Activated gamma-delta T cell treated with Interleukin-2 at 50 U/mL for 16 hours (primary cell): Measurements from ENCODE around the gene TOLLIP.

Experiments
- DNase-seq: peaks from one replicate; pipeline ENCODE4 v3.0.0-alpha.2; 2020

TOLLIP gene

DNA sequence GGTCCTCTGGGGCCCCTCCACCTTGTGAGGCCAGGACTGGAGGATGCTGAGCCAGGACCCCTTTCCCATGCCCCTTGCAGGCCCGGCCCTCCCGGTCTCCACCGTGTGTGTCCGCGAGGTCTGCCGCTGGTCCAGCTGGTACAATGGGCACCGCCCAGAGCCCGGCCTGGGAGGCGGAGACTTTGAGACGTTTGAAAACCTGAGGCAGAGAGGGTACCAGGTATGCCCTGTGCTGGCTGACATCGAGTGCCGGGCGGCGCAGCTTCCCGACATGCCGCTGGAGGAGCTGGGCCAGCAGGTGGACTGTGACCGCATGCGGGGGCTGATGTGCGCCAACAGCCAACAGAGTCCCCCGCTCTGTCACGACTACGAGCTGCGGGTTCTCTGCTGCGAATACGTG lies 68.7 kb downstream of the TOLLIP start:
- no peak for DNase-seq

DNA sequence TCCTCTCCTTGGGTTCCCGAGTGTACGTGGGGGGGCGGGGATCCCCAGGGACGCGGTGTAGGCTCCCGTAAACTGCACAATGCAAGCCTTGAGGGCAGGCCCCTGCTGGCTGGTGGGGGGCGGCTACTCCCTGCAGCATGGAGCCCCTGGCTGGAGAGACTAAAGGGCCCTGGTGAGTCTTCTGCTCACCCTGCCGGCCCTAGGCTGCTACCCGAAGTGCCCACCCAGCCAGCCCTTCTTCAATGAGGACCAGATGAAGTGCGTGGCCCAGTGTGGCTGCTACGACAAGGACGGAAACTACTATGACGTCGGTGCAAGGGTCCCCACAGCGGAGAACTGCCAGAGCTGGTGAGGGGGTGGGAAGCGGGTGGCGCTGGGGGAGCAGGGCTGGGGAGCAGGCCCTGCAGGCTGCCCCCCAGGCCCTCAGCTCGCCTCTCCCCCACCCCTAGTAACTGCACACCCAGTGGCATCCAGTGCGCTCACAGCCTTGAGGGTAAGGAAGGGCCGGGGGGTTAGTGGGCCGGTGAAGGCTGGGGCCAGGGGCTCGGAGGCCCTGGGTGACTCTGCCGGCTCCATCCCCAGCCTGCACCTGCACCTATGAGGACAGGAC lies 69.7 kb downstream of the TOLLIP start:
- no peak for DNase-seq

DNA sequence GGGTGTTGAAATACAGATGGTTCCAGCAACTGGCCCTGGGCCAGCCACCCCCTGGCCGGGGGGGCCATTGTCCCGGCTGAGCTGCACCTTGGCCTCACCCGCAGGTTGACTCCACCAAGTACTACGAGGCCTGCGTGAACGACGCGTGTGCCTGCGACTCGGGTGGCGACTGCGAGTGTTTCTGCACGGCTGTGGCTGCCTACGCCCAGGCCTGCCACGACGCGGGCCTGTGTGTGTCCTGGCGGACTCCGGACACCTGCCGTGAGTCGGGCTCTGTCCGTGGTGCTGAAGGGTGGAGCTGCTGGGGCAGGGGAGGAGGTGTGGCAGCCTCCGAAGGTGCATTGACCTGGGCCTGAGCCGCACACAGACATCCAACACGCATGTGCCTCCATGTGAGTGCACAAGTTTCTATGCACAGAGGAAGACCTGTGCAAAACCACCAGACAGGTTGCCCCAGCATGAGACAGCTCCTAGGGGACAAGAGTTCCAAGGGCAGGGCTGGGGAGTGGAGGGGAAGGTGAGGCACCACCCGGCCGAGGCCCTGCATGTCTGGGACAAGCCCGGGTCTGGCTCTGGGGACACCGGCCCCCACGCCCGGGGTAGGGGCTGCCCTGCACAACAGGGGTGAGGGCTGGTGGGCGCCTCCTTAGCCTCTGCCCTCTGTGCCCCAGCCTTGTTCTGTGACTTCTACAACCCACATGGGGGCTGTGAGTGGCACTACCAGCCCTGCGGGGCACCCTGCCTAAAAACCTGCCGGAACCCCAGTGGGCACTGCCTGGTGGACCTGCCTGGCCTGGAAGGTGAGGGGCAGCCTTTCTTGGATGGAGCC lies 70.5 kb downstream of the TOLLIP start:
- no peak for DNase-seq

DNA sequence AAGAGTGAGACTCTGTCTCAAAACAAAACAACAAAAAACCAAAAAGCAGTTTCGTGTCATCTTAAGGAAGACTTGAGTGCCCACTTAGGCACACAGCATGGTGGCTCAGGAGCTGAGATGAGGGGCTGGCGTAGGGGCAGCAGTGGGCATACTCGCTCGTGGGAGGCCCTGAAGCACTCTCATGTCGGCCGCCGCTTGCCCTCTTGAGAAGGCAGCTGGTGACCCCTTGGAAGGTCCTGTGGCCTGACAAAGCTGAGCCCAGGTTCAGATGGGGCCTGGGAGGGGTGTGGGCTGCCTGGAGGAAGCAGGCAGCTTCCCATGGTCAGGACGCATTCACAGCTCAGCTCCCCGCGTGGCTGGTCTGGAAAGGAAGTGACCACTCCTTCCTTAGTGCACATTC lies 71.6 kb downstream of the TOLLIP start:
- DNase-seq = no peak

DNA sequence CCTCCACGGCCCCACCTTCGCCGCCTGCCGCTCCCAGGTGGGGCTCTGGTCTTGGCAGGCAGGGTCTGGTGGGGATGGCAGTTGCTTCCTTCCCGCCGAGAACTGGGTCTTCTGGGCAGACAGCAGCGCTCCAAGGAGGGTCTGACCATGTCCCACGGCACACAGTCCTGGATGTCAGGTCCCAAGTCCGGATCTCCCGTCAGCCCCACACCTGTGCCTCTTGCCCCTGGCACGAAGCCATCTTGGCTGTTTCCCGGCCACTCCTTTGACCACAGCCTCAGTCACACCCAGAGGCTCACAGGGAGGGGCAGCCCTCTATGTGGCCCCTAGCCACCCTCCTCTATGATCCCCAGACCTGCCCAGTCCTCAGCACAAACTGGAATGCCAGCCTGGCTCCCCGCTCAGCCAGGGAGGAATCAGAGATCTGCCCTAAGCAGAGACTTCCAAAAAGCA lies 72.3 kb downstream of the TOLLIP start:
- no peak for DNase-seq

DNA sequence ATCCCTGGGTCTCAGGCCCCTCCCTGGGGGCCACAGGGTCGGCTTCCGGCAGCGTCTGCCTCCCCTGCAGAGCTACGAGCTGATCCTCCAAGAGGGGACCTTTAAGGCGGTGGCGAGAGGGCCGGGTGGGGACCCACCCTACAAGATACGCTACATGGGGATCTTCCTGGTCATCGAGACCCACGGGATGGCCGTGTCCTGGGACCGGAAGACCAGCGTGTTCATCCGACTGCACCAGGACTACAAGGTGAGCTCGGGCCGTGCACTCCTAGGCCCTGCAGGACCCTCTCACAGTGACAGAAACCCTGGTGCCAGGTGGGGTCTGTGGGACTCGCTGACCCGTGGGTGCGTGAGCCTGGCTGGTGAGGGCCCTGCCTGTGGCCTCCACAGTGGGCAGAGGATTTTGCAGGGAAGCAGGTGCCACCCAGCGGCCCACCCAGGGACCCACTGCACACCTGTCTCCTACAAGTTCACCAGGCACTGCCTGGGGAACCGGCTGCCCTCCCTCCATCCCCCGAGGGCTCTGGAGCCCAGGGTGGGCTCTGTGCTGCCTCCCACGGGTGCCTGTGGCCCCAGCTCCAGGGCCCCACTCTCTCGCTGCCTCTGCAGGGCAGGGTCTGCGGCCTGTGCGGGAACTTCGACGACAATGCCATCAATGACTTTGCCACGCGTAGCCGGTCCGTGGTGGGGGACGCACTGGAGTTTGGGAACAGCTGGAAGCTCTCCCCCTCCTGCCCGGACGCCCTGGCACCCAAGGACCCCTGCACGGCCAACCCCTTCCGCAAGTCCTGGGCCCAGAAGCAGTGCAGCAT lies 72.9 kb downstream of the TOLLIP start:
- DNase-seq = no peak

DNA sequence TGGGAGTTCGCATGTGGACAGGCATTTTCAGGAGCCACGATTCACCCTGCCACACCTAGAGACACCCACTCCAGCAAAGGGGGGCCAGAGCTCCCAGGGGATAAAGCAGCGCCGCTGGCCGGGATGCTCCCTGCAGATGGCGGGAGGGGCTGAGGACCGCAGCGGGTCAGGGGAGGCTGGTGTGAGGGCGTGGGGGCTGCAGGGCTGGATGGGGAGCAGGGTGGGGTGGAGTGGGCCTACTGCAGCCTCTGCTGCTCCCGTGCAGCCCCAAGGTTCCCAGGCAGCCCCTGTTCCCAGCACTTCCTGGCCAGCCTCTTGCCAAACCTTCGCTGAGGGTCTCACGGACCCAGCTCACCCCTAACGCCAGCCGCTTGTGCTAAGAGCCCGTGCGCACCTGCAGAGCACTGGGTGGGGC lies 73.5 kb downstream of the TOLLIP start:
- DNase-seq = no peak

DNA sequence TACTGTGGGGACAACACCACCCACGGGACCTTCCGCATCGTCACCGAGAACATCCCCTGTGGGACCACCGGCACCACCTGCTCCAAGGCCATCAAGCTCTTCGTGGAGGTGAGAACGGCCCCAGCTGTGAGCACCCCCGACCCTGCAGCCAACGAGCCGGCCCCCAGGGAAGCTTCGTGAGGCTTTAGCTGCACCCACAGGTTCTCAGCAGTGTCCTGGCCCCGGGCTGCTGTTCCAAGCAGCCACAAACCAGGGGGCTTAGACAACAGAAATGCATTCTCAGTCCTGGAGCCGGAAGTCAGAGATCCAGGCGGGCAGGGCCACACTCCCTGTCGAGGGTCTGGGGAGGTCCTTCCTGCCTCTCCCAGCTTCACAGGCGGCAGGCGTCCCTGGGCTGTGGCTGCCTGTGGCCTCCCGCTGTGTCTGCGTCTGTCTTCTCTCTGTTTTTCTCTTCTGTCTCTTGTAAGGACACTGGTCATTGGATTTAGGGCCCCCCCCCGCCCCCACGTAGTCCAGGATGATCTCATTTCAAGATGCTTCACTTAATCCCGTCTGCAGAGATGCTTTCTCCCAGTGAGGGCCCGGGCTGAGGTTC lies 74.0 kb downstream of the TOLLIP start:
- no peak for DNase-seq

DNA sequence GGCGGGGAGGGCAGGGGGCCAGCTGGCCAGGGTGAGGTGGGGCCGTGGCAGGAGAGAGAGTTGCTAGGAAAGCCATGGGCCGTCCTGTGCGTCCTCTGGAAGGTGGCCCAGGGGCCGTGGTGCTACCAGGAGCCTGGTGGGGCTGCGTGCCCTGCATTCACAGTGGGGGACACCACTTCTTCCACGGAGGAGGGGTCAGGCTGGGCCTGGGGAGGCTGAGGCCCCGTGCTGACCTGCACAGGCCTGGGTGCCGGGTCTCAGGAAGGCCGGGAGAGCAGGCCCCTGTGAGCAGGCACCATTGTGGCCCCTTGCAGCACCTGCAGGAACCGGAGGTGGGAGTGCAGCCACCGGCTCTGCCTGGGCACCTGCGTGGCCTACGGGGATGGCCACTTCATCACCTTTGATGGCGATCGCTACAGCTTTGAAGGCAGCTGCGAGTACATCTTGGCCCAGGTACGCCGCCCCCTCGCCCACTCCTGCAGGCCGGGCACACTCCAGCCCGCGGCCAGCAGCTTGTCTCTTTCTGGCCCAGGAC lies 74.6 kb downstream of the TOLLIP start:
- no peak for DNase-seq

DNA sequence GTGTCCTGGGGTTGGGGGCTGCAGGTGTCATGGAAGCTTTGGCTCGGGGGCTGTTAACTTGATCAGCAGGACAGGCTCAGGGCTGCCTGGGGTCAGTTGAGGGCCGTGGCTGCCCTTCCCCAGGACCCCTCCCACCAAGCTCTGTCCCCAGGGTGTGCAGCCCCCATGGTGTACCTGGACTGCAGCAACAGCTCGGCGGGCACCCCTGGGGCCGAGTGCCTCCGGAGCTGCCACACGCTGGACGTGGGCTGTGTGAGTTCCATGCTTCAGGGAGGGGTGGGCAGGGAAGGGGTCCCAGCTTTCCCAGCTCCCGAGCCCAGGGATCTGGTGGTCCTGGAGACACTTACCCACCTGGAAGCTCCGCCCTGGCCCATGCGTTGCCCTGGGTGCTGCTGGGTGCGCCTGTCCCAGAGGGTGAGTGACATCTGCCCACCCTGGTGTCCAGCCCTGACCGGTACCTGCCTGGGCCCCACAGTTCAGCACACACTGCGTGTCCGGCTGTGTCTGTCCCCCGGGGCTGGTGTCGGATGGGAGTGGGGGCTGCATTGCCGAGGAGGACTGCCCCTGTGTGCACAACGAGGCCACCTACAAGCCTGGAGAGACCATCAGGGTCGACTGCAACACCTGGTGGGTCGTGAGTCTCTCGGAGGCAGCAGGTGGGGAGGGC lies 75.2 kb downstream of the TOLLIP start:
- DNase-seq = no peak

DNA sequence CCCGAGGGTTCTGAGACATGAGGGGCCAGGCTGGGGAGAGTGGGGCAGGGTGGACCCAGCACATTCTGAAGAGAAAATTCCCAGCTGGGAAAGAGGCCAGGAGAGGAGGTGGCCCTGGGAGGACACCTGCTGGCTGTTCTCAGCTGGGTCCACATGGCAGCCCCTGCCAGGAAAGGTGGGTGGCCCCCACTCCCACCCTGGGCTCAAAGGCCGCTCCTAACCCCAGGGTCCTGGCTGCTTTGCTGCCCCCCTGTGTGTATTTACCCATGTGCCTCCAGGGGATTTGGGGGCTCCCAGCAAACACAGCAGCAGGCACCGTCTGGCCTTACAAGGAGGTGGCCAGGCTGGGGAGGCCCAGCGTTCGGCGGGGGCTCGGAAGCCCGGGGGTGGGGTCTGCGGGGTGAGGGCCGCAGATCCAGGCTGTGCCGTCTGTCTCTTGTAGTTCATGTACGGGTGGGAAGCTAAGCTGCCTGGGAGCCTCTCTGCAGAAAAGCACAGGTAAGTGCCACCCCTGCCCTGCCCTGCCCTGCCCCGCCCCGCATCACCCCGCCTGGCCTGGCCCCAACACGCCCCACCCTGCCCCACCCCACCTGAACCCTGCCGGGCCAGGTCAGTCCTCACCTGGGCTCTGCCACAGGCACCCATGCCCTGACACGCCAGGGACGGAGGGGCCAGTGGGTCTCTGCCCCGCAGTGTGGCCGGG lies 75.9 kb downstream of the TOLLIP start:
- DNase-seq = no peak

DNA sequence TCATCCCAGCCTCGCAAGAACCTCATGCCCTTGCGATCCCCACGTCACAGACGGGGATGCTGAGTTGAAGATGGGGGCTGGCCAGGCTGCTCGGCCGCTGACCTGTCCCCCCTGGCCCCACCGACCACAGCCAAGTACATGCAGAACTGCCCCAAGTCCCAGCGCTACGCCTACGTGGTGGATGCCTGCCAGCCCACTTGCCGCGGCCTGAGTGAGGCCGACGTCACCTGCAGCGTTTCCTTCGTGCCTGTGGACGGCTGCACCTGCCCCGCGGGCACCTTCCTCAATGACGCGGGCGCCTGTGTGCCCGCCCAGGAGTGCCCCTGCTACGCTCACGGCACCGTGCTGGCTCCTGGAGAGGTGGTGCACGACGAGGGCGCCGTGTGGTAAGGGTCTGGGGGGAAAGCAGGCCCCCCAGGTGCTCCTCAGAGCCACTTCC lies 76.5 kb downstream of the TOLLIP start:
- no peak for DNase-seq

DNA sequence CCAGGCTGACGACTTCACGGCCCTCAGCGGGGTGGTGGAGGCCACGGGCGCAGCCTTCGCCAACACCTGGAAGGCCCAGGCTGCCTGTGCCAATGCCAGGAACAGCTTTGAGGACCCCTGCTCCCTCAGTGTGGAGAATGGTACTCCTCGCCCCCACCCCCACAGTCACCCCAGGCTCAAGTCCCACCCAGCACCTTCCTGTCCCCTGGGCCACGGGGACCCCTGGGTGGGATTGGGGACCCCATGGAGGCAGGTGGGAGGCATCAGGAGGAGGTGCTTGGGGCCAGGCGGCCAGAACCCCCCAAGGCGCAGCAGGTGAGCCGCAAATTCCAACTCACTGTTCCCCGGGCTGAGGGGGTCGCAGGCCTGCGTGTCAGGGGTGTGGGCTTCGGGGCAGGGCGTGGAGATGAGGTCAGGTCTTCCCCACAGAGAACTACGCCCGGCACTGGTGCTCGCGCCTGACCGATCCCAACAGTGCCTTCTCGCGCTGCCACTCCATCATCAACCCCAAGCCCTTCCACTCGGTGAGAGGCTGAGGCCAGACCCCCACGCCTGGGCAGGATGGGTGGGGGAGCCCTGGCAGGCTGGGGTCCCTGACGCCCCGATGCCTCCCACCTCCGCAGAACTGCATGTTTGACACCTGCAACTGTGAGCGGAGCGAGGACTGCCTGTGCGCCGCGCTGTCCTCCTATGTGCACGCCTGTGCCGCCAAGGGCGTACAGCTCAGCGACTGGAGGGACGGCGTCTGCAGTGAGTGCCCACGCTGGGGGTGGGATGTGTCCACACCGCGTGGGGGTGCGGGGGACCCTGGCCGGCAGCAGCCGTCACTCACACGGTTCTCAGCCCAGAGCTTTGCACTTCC lies 77.2 kb downstream of the TOLLIP start:
- no peak for DNase-seq

DNA sequence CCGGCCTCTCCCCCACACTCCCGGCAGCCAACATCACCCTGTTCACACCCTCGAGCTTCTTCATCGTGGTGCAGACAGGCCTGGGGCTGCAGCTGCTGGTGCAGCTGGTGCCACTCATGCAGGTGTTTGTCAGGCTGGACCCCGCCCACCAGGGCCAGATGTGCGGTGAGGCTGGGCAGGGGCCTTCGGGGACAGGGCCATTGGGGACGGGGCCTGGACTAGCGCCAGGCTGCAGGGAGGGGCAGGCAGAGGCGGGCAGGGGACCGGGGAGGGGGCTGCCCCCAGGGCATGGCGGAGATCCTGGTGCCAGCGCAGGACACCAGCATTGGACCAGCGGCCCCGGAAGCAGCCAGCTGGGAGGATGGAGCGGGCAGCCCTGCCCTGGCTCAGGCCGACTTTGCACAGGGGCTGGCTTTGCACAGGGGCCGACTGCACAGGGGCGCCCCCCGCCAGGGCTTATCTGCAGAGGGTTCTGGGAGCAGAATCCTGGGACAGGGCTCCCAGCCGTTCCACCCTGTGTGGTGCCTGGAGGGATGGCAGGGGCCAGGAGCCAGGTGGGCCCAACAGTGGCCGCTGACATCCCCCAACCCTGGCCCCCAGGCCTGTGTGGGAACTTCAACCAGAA lies 77.9 kb downstream of the TOLLIP start:
- no peak for DNase-seq

DNA sequence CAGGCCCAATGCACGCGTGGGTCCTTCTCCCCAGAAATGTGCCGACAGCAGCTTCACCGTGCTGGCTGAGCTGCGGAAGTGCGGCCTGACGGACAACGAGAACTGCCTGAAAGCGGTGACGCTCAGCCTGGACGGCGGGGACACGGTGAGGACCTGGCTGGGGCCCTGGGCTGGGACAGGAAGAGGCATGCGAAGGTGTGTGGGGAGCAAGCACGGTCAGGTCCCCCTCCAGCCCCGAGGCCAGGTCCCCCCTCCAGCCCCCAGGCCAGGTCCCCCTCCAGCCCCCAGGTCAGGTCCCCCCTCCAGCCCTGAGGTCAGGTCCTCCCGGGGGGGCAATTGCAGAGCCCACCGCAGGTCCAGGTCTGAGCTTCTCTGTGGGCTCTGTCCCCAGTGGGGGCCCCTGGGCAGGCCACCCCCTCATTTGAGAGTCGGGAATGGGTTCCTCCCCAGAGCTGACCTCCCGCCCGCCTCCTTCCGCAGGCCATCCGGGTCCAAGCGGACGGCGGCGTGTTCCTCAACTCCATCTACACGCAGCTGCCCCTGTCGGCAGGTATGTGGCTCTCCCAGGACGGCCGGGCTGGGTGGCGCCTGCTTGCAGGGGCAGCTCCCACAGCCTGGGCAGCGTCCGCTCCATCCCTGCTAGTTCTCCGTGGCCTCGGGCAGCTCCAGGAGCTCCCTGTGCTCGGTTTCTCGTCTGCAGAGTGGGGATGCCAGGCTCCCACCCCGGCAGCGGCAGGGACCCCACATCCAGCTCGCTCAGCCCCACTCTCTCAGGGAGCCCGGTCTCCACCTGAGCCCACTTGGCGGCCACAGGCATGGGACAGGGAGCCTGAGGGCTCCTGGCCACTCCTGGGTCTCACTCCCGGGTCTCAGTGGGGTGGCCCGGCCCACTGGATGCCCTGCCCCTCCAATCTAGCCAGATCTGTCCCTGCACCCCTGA lies 78.7 kb downstream of the TOLLIP start:
- DNase-seq = no peak

DNA sequence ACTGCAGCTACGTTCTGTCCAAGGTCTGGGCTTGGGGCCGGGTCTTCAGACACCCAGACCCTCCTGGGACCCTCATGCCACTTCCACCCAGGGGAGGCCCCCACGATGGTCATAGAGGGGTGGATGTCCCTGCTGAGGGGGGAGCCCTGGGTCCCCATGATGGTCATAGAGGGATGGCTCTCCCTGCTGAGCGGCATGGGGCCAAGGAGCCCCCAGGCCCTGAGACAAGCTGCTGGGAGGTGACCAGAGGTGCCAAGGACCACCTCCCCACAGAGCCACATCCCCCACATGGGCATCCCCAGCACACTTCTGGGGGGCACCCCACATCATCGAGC lies 79.3 kb downstream of the TOLLIP start:
- no peak for DNase-seq

DNA sequence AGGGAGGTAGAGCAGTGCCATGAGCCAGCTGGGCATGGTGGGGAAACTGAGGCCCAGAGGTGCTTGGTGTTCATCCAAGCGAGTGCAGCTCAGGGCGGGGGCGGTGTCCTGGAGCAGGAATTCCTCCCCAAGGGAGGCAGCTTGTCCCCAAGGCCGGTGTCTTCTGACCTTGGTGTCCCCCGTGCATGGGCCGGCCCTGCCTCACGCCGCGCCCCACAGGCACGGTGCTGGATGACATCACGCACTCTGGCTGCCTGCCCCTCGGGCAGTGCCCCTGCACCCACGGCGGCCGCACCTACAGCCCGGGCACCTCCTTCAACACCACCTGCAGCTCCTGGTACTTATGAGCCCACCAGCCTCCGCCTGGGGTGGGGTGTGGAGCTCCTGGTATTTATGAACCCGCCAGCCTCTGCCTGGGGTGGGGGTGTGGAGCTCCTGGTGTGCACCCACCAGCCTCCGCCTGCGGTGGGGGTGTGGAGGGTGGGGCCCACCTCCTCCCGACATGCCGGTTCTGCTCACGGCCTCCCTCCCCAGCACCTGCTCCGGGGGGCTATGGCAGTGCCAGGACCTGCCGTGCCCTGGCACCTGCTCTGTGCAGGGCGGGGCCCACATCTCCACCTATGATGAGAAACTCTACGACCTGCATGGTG lies 79.8 kb downstream of the TOLLIP start:
- DNase-seq = no peak

DNA sequence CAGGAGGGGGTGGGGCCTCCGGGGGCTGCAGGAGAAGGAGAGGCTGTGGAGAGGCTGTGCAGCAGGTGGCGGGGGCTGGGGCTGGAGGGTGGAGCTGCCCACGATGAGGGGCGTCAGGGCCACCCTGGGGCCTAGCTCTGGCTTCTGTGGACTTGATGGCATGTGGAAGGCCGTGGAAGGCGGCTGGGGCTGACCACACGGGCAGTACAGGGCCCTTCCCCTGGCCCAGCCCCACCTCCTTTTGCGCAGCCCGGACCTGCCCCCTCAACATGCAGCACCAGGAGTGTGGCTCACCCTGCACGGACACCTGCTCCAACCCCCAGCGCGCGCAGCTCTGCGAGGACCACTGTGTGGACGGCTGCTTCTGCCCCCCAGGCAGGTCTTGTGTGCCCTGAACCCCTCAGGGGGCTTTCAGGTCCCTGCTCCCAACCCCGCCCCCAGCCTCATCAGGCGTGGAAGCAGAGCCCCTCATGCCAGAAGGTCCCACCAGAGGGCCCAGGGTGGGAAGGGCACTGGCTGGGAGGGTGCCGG lies 80.4 kb downstream of the TOLLIP start:
- DNase-seq = no peak
